Measurements from ENCODE around the gene CYB5D1. TPM values are rescaled to one million over a fixed set of nuclear protein-coding genes. Genes with fewer than 3 reads are reported as not detected.

Gene CYB5D1
- total RNA-seq, 6 donors from 2014 or later, result 5.2 to 12.4 (median 7.3) TPM

- TF ChIP-seq EP300 (IDR thresholded peaks at IDR 0.05) (no peak), CTCF (IDR thresholded peaks at IDR 0.05) (no peak), POLR2A (IDR thresholded peaks at IDR 0.05) (no peak), POLR2AphosphoS5 (IDR thresholded peaks at IDR 0.05) (no peak)
- WGBS, 2 donors, result 89% methylated on average over 17 to 19 of the region's 20 CpGs
- no peaks in the 10 kb centered on the region for H3K9me3 ChIP-seq
- H3K4me1 ChIP-seq, result peaks cover 16 to 46% (median 23%) of the 10 kb centered on the region in 4 donors
- peak in 1 of 2 donors; percentile 64 for DNase-seq
- H3K36me3 ChIP-seq, result peaks cover 34 to 77% (median 76%) of the 10 kb centered on the region in 4 donors
- H3K27ac ChIP-seq, result no peak overlapping the region
- no peak for ATAC-seq (ENCODE audit: low FRiP score in 2 of 2)
- H3K4me3 ChIP-seq, result no peak overlapping the region
- no peaks in the 10 kb centered on the region for H3K27me3 ChIP-seq
Observed at GRCh38 chr17:7848131-7848579, 9.6 kb upstream of the CYB5D1 start.

DNA sequence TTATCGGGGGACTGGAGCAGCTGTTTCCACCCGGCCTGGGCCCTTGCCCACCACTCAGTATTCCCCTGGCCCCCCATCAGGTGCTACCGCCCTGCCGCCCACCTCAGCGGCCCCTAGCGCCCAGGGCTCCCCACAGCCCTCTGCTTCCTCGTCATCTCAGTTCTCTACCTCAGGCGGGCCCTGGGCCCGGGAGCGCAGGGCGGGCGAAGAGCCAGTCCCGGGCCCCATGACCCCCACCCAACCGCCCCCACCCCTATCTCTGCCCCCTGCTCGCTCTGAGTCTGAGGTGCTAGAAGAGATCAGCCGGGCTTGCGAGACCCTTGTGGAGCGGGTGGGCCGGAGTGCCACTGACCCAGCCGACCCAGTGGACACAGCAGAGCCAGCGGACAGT, 9.1 kb upstream of the CYB5D1 start:
- H3K4me1 ChIP-seq, result peaks cover 16 to 43% (median 23%) of the 10 kb centered on the region in 4 donors
- no peak overlapping the region for H3K27ac ChIP-seq
- no peak for ATAC-seq (ENCODE audit: low FRiP score in 2 of 2)
- 94 to 98% methylated on average over 7 to 17 of the region's 21 CpGs for WGBS, 2 donors
- no peaks in the 10 kb centered on the region for H3K27me3 ChIP-seq
- TF ChIP-seq POLR2AphosphoS5 (IDR thresholded peaks at IDR 0.05), result no peak
- no peak for TF ChIP-seq CTCF (IDR thresholded peaks at IDR 0.05)
- no peak for TF ChIP-seq EP300 (IDR thresholded peaks at IDR 0.05)
- no peak for TF ChIP-seq POLR2A (IDR thresholded peaks at IDR 0.05)
- DNase-seq, result peak in 1 of 2 donors; percentile 72
- H3K4me3 ChIP-seq, result no peak overlapping the region
- H3K9me3 ChIP-seq, result no peaks in the 10 kb centered on the region
- H3K36me3 ChIP-seq, result peaks cover 34 to 83% (median 82%) of the 10 kb centered on the region in 4 donors

- no peak overlapping the region for H3K27ac ChIP-seq
- no peaks in the 10 kb centered on the region for H3K9me3 ChIP-seq
- ATAC-seq (ENCODE audit: low FRiP score in 2 of 2) (no peak), DNase-seq (peak in 1 of 2 donors; percentile 77)
- peaks cover 34 to 87% (median 86%) of the 10 kb centered on the region in 4 donors for H3K36me3 ChIP-seq
- H3K27me3 ChIP-seq, result no peaks in the 10 kb centered on the region
- WGBS, 2 donors, result 89 to 92% methylated on average over 23 to 28 of the region's 35 CpGs
- peaks cover 16 to 41% (median 23%) of the 10 kb centered on the region in 4 donors for H3K4me1 ChIP-seq
- H3K4me3 ChIP-seq, result no peak overlapping the region
- no peak for TF ChIP-seq POLR2A (IDR thresholded peaks at IDR 0.05)
- TF ChIP-seq POLR2AphosphoS5 (IDR thresholded peaks at IDR 0.05), result no peak
- no peak for TF ChIP-seq CTCF (IDR thresholded peaks at IDR 0.05)
- TF ChIP-seq EP300 (IDR thresholded peaks at IDR 0.05), result no peak
Observed at GRCh38 chr17:7849130-7849750, 8.6 kb upstream of the CYB5D1 start.

- TF ChIP-seq EP300 (IDR thresholded peaks at IDR 0.05) (no peak), POLR2AphosphoS5 (IDR thresholded peaks at IDR 0.05) (no peak), POLR2A (IDR thresholded peaks at IDR 0.05) (no peak), CTCF (IDR thresholded peaks at IDR 0.05) (no peak)
- no peaks in the 10 kb centered on the region for H3K27me3 ChIP-seq
- H3K4me1 ChIP-seq, result peaks cover 20 to 44% (median 26%) of the 10 kb centered on the region in 4 donors
- H3K9me3 ChIP-seq, result no peaks in the 10 kb centered on the region
- 87 to 90% methylated on average over 4 to 12 of the region's 12 CpGs for WGBS, 2 donors
- H3K27ac ChIP-seq, result no peak overlapping the region
- no peak overlapping the region for H3K4me3 ChIP-seq
- ATAC-seq (ENCODE audit: low FRiP score in 2 of 2), result no peak
- no peak for DNase-seq
- H3K36me3 ChIP-seq, result peaks cover 34 to 91% (median 88%) of the 10 kb centered on the region in 4 donors
Observed at GRCh38 chr17:7849751-7850504, 7.9 kb upstream of the CYB5D1 start.

All from upper lobe of left lung (tissue), 6 donors.